ENCODE data around the gene FKRP.
"Not testable (repeated sequence)": the region's sequence is repeated elsewhere in the genome, so short reads cannot be mapped to it uniquely, and the experiment has no call there.

The FKRP gene

GRCh38 chr19:46775642-46776258 lies 29.9 kb downstream of the FKRP start:
- no peak overlapping the region for H3K4me3 ChIP-seq (ENCODE audit: low read depth, low read length)
- TF ChIP-seq CTCF (IDR thresholded peaks at IDR 0.05; ENCODE audit: low read depth, low read length, missing control alignments), result no peak
- in situ Hi-C loops (cut with HindIII; ENCODE audit: low sequenced_read_pairs), result no loop called here

GRCh38 chr19:46776927-46777911 lies 31.4 kb downstream of the FKRP start:
- no peak overlapping the region for H3K4me3 ChIP-seq (ENCODE audit: low read depth, low read length)
- no peak for DNase-seq (ENCODE audit: low read depth)
- no peak for TF ChIP-seq CTCF (IDR thresholded peaks at IDR 0.05; ENCODE audit: low read depth, low read length, missing control alignments)
- in situ Hi-C loops (cut with HindIII; ENCODE audit: low sequenced_read_pairs), result no loop called here

More at GRCh38 chr19:46775642-46776258, 29.9 kb downstream of the FKRP start:
- no peak for DNase-seq (ENCODE audit: low read depth)

- H3K4me3 ChIP-seq (ENCODE audit: low read depth, low read length); in situ Hi-C loops (cut with HindIII; ENCODE audit: low sequenced_read_pairs); DNase-seq (ENCODE audit: low read depth): not testable (repeated sequence)
These were observed 32.2 kb downstream of the FKRP start for GRCh38 chr19:46777956-46778645.

GRCh38 chr19:46782355-46783019 lies 36.6 kb downstream of the FKRP start:
- no peak for TF ChIP-seq CTCF (IDR thresholded peaks at IDR 0.05; ENCODE audit: low read depth, low read length, missing control alignments)
- DNase-seq (ENCODE audit: low read depth), result no peak
- in situ Hi-C loops (cut with HindIII; ENCODE audit: low sequenced_read_pairs), result no loop called here
- H3K4me3 ChIP-seq (ENCODE audit: low read depth, low read length), result no peak overlapping the region

GRCh38 chr19:46783670-46784069 lies 37.8 kb downstream of the FKRP start:
- no peak for TF ChIP-seq CTCF (IDR thresholded peaks at IDR 0.05; ENCODE audit: low read depth, low read length, missing control alignments)
- H3K4me3 ChIP-seq (ENCODE audit: low read depth, low read length), result no peak overlapping the region
- in situ Hi-C loops (cut with HindIII; ENCODE audit: low sequenced_read_pairs), result no loop called here
- no peak for DNase-seq (ENCODE audit: low read depth)

- peak; percentile 54 for TF ChIP-seq CTCF (IDR thresholded peaks at IDR 0.05; ENCODE audit: low read depth, low read length, missing control alignments)
- in situ Hi-C loops (cut with HindIII; ENCODE audit: low sequenced_read_pairs), result loop anchor here (5.0 kb wide), 1 partner anchor 43 kb away; no protein-coding TSS in a partner anchor
- peak overlapping the region; percentile 22 for H3K4me3 ChIP-seq (ENCODE audit: low read depth, low read length)
- no peak for DNase-seq (ENCODE audit: low read depth)
These were observed 38.6 kb downstream of the FKRP start for GRCh38 chr19:46784262-46785053.

Data from astrocyte of the cerebellum (primary cell).